ENCODE measurements around the gene ZNF737.
"Not testable (repeated sequence)": the region's sequence is repeated elsewhere in the genome, so short reads cannot be mapped to it uniquely, and the experiment has no call there.

ZNF737 gene

DNA sequence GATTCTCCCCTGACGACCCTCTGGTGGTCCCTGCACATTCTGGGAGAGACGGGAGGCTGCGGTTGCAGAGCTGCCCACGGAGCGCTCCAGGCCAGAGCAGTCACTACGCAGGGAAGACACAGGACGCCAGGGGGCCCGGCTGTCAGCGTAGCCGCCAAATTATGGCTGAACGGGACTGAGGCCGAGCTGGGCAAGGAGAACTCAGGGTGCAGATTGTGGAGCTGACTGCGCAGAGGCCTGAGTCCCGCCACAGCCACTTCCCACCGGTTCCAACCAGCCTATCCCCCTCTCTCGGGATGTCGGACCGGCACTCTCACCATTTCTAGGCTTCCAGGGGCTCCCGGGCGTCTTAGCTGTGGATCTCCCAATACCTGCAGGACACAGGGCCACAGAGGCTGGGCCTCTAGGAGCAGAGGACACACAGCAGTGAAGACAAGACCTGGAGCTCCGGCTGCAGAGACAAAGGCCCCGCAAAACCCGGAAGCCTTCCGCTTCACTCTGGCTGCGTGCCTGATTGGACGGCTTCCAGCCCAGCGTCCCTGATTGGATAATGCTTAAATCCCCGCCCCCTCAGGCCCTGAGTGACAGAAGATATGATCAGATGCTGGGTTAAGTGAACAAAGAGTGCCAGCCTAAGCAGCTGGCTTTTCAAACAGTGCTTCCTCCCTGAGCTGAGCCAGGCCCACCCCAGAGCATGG is at the start of gene ZNF737:
Gene ZNF737, minus strand, starts transcription at position 461 of the 698 bp plus-strand sequence. Its CDS starts 141 bp downstream, at position 320.
- Histone ChIP-seq H3K27me3 (ENCODE audit: control insufficient read depth, insufficient read depth, low read length) (no peaks in the 10 kb centered on the region), H3K4me1 (ENCODE audit: control insufficient read depth, insufficient read depth, low read length) (no peaks in the 10 kb centered on the region), H3K9ac (ENCODE audit: low read length) (peak within 1 kb of the TSS; percentile 91), H3K9me3 (ENCODE audit: control insufficient read depth, low read length) (no peaks in the 10 kb centered on the region), H3K36me3 (ENCODE audit: control insufficient read depth, insufficient read depth, low read length) (no peaks in the 10 kb centered on the region), H3K4me3 (ENCODE audit: low read length) (peak within 1 kb of the TSS; percentile 83)

- not testable (repeated sequence) for H3K9ac ChIP-seq (ENCODE audit: low read length); H3K4me3 ChIP-seq (ENCODE audit: low read length); H3K4me1 ChIP-seq (ENCODE audit: control insufficient read depth, insufficient read depth, low read length); H3K9me3 ChIP-seq (ENCODE audit: control insufficient read depth, low read length); H3K27me3 ChIP-seq (ENCODE audit: control insufficient read depth, insufficient read depth, low read length); H3K36me3 ChIP-seq (ENCODE audit: control insufficient read depth, insufficient read depth, low read length)
These were observed 49.4 kb upstream of the ZNF737 start for GRCh38 chr19:20614971-20615370.

DNA sequence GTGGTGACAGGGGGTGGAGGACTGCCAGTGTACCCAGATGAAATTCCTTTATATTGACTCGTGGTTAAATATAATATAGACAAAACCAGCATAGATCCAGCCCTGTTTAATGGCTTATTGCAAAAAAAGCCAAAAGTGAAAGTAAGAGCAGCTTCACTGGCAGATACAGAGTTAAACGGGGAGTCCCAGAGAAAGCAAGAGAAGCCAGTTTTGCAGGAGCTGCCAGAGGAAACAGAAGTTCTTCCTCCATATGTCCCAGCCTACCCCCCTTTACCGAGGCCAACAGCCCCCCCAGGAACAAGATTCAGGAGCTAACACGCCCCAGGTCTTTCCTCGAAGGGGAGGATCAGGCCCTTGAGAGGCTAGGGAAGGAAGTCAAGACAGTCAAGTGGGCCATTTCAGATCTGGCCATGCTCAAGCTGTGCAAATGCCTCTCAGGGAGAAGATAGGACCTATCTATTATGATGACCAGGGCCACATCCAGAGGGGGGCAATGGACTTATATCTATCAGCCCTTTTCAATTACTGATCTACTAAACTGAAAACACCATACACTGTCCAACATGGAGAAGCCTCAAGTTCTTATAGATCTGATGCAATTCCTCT is 47.2 kb upstream of the ZNF737 start:
- Histone ChIP-seq H3K9ac (ENCODE audit: low read length) (no peak overlapping the region), H3K27me3 (ENCODE audit: control insufficient read depth, insufficient read depth, low read length) (no peaks in the 10 kb centered on the region), H3K4me3 (ENCODE audit: low read length) (no peak overlapping the region), H3K36me3 (ENCODE audit: control insufficient read depth, insufficient read depth, low read length) (no peaks in the 10 kb centered on the region), H3K4me1 (ENCODE audit: control insufficient read depth, insufficient read depth, low read length) (no peaks in the 10 kb centered on the region), H3K9me3 (ENCODE audit: control insufficient read depth, low read length) (no peaks in the 10 kb centered on the region)

DNA sequence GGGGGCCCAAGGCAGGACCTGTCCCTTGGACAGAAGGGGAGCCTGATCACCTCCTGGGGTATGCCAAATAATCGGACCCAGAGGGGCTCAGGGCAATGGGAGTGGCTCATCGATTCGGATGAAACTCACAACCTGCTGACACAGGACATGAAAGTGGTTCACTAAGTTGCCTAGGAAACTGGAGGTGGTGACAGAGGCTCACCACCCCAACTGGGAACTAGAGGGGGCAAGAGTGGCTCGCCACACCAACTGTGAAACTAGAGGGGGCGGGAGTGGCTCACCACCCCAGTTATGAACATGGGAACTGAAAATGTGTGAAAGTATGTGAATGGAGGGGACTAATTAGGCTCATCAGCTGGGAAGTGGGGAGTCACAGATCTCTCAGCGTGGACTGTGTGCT is 46.3 kb upstream of the ZNF737 start:
- no peaks in the 10 kb centered on the region for H3K9me3 ChIP-seq (ENCODE audit: control insufficient read depth, low read length)
- H3K4me3 ChIP-seq (ENCODE audit: low read length) = no peak overlapping the region

DNA sequence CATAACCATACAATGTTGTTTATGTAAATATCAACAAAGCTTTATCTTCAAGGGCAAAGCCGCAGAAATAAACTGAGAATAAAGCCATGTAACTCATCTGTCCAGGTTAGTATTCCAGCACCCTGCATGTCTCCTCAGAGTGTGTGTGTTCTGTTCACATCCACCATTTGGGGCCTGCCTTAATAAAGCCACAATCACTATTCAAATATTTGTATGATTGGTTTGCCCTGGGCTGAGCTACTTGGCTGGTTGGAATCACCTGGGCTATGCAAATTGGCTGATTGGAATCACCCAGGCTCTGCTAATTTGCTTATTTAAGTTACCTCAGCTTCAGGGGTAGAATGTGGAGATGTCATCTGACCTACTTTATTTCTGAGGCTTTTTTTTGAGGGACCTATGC is 42.4 kb upstream of the ZNF737 start:
- Histone ChIP-seq H3K36me3 (ENCODE audit: control insufficient read depth, insufficient read depth, low read length) (no peaks in the 10 kb centered on the region), H3K9me3 (ENCODE audit: control insufficient read depth, low read length) (no peaks in the 10 kb centered on the region), H3K9ac (ENCODE audit: low read length) (no peak overlapping the region), H3K4me3 (ENCODE audit: low read length) (no peak overlapping the region), H3K27me3 (ENCODE audit: control insufficient read depth, insufficient read depth, low read length) (no peaks in the 10 kb centered on the region), H3K4me1 (ENCODE audit: control insufficient read depth, insufficient read depth, low read length) (no peaks in the 10 kb centered on the region)

More for the DNA sequence above, 46.3 kb upstream of the ZNF737 start:
- H3K36me3 ChIP-seq (ENCODE audit: control insufficient read depth, insufficient read depth, low read length) = no peaks in the 10 kb centered on the region
- no peaks in the 10 kb centered on the region for H3K27me3 ChIP-seq (ENCODE audit: control insufficient read depth, insufficient read depth, low read length)
- H3K4me1 ChIP-seq (ENCODE audit: control insufficient read depth, insufficient read depth, low read length) = no peaks in the 10 kb centered on the region
- H3K9ac ChIP-seq (ENCODE audit: low read length) = no peak overlapping the region

GRCh38 chr19:20558571-20558970 is 7.0 kb downstream of the ZNF737 start:
- Histone ChIP-seq H3K4me3 (ENCODE audit: low read length) (no peak overlapping the region), H3K9ac (ENCODE audit: low read length) (no peak overlapping the region), H3K27me3 (ENCODE audit: control insufficient read depth, insufficient read depth, low read length) (no peaks in the 10 kb centered on the region), H3K4me1 (ENCODE audit: control insufficient read depth, insufficient read depth, low read length) (no peaks in the 10 kb centered on the region), H3K9me3 (ENCODE audit: control insufficient read depth, low read length) (peaks cover 17% of the 10 kb centered on the region), H3K36me3 (ENCODE audit: control insufficient read depth, insufficient read depth, low read length) (no peaks in the 10 kb centered on the region)

DNA sequence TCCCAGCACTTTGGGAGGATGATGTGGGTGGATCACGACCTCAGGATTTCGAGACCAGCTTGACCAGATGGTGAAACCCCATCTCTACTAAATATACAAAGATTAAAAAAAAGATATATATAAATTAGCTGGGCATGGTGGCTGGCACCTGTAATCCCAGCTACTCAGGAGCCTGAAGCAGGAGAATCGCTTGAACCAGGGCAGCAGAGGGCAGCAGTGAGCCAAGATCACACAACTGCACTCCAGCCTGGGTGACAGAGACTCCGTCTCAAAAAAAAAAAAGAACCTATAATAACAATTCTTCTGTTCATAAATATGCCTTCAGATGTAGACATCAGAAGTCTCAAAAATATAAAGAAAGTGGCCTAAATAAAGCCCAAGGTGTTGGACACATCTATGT is 7.6 kb downstream of the ZNF737 start:
- Histone ChIP-seq H3K9me3 (ENCODE audit: control insufficient read depth, low read length) (peaks cover 17% of the 10 kb centered on the region), H3K4me3 (ENCODE audit: low read length) (no peak overlapping the region), H3K36me3 (ENCODE audit: control insufficient read depth, insufficient read depth, low read length) (no peaks in the 10 kb centered on the region), H3K9ac (ENCODE audit: low read length) (no peak overlapping the region), H3K27me3 (ENCODE audit: control insufficient read depth, insufficient read depth, low read length) (no peaks in the 10 kb centered on the region), H3K4me1 (ENCODE audit: control insufficient read depth, insufficient read depth, low read length) (no peaks in the 10 kb centered on the region)

DNA sequence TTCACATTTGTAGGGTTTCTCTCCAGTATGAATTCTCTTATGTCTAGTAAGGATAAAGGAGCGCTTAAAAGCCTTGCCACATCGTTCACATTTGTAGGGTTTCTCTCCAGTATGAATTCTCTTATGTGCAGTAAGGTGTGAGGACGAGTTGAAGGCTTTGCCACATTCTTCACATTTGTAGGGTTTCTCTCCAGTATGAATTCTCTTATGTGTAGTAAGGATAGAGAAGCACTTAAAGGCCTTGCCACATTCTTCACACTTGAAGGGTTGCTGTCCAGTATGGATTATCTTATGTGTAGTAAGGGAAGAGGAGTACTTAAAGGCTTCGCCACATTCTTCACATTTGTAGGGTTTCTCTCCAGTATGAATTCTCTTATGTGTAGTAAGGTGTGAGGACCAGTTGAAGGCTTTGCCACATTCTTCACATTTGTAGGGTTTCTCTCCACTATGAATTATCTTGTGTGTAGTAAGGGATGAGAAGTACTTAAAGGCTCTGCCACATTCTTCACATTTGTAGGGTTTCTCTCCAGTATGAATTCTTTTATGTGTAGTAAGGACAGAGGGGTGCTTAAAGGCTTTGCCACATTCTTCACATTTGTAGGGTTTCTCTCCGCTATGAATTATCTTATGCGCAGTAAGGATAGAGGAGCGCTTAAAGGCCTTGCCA is 20.8 kb downstream of the ZNF737 start:
- not testable (repeated sequence) for H3K4me1 ChIP-seq (ENCODE audit: control insufficient read depth, insufficient read depth, low read length); H3K27me3 ChIP-seq (ENCODE audit: control insufficient read depth, insufficient read depth, low read length); H3K4me3 ChIP-seq (ENCODE audit: low read length); H3K36me3 ChIP-seq (ENCODE audit: control insufficient read depth, insufficient read depth, low read length); H3K9ac ChIP-seq (ENCODE audit: low read length)
- H3K9me3 ChIP-seq (ENCODE audit: control insufficient read depth, low read length) = peaks cover 51% of the 10 kb centered on the region

- not testable (repeated sequence) for H3K4me1 ChIP-seq (ENCODE audit: control insufficient read depth, insufficient read depth, low read length); H3K9me3 ChIP-seq (ENCODE audit: control insufficient read depth, low read length); H3K4me3 ChIP-seq (ENCODE audit: low read length); H3K36me3 ChIP-seq (ENCODE audit: control insufficient read depth, insufficient read depth, low read length); H3K9ac ChIP-seq (ENCODE audit: low read length); H3K27me3 ChIP-seq (ENCODE audit: control insufficient read depth, insufficient read depth, low read length)
These were observed 35.3 kb downstream of the ZNF737 start for GRCh38 chr19:20530303-20530702.

GRCh38 chr19:20513189-20513904 is 52.2 kb downstream of the ZNF737 start:
- H3K4me3 ChIP-seq (ENCODE audit: low read length) = no peak overlapping the region
- no peak overlapping the region for H3K9ac ChIP-seq (ENCODE audit: low read length)
- H3K36me3 ChIP-seq (ENCODE audit: control insufficient read depth, insufficient read depth, low read length) = no peaks in the 10 kb centered on the region
- no peaks in the 10 kb centered on the region for H3K27me3 ChIP-seq (ENCODE audit: control insufficient read depth, insufficient read depth, low read length)
- H3K9me3 ChIP-seq (ENCODE audit: control insufficient read depth, low read length) = no peaks in the 10 kb centered on the region
- no peaks in the 10 kb centered on the region for H3K4me1 ChIP-seq (ENCODE audit: control insufficient read depth, insufficient read depth, low read length)

DNA sequence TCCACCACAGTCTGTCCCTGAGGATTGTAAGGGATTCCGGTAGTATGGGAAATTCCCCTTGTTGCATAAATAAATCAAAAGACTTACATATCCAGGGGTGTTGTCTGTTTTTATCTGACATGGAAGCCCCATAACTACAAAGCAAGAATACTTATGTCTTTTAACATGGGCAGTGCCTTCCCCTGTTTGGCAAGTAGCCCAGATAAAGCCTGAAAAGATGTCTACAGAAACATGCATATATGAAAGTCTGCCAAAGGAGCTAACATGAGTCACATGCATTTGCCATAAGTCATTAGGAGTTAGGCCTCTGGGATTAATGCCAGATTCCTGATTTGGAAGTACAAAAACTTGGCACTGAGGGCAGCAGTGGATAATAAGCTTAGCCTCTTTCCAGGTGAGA is 62.1 kb downstream of the ZNF737 start:
- H3K9me3 ChIP-seq (ENCODE audit: control insufficient read depth, low read length) = no peaks in the 10 kb centered on the region
- no peaks in the 10 kb centered on the region for H3K27me3 ChIP-seq (ENCODE audit: control insufficient read depth, insufficient read depth, low read length)
- H3K4me3 ChIP-seq (ENCODE audit: low read length) = no peak overlapping the region
- no peaks in the 10 kb centered on the region for H3K4me1 ChIP-seq (ENCODE audit: control insufficient read depth, insufficient read depth, low read length)
- H3K9ac ChIP-seq (ENCODE audit: low read length) = no peak overlapping the region
- H3K36me3 ChIP-seq (ENCODE audit: control insufficient read depth, insufficient read depth, low read length) = no peaks in the 10 kb centered on the region

Data from mucosa of stomach (tissue), 1 donor.